HEK293 (cell line): ENCODE data around the gene LCMT1.
A peak's percentile ranks its signal among the peaks of the same experiment; 100 is the strongest.

Source experiments
- CTCF ChIA-PET: fragments of 350-600 bp; formaldehyde crosslinking; extraction: SDS; loops from one replicate; lab custom pipeline; 2021; ENCODE audit warnings: antibody characterized with exemption; lab: Yijun Ruan, JAX
- POLR2A ChIA-PET: fragments of 300-600 bp; formaldehyde crosslinking; extraction: SDS; loops from one replicate; lab custom pipeline; 2020; ENCODE audit warnings: antibody characterized with exemption, inconsistent platforms; lab: Yijun Ruan, JAX
- H3K27ac ChIP-seq: fragments of 200-500 bp; sonication (Bioruptor generic); 2 replicates; pipeline ENCODE4 v1.5.1; 2014; ENCODE audit warnings: low read depth, low read length, control low read depth, inconsistent platforms; ENCODE audit errors: extremely low read depth
- H3K36me3 ChIP-seq, 2 experiments: fragments of 200-500 bp in 1 of 2; sonication (Bioruptor generic) in 1 of 2; 1 replicate in 1 of 2; 2 replicates in 1 of 2; pipeline ENCODE4 v1.5.1; 2014 to 2017; ENCODE audit warnings: inconsistent platforms in 2 of 2, low read length in 2 of 2; ENCODE audit not compliant: control insufficient read depth in 2 of 2, insufficient read depth in 1 of 2
- H3K4me1 ChIP-seq: fragments of 200-500 bp; sonication (Bioruptor generic); 2 replicates; pipeline ENCODE4 v1.5.1; 2014; ENCODE audit warnings: mild to moderate bottlenecking, low read length, inconsistent platforms; ENCODE audit not compliant: control insufficient read depth, insufficient read depth
- H3K4me3 ChIP-seq: 2 replicates; pipeline ENCODE4 v1.5.1; 2011; ENCODE audit warnings: low read depth, mild to moderate bottlenecking, control low read depth, low read length, moderate library complexity
- H3K9me3 ChIP-seq: fragments of 200-500 bp; sonication (Bioruptor generic); 2 replicates; pipeline ENCODE4 v1.5.1; 2014; ENCODE audit warnings: low read depth, low read length, inconsistent platforms; ENCODE audit not compliant: control insufficient read depth, insufficient read depth
- BCL11A ChIP-seq: fragments of 450-650 bp; formaldehyde crosslinking; IDR thresholded peaks from 2 replicates; pipeline ENCODE4 v1.5.1; 2016; ENCODE audit warnings: low read depth, missing biosample characterization, missing genetic modification characterization
- SETDB1 ChIP-seq: IDR thresholded peaks from one replicate; pipeline ENCODE4 v1.6.1; 2017; ENCODE audit warnings: mild to moderate bottlenecking, low read length, moderate library complexity, mixed read lengths; ENCODE audit not compliant: insufficient read length
- SP7 ChIP-seq: fragments of 450-650 bp; formaldehyde crosslinking; IDR thresholded peaks from 2 replicates; pipeline ENCODE4 v1.5.1; 2016; ENCODE audit warnings: missing biosample characterization, missing genetic modification characterization
- TRIM28 ChIP-seq: IDR thresholded peaks from 2 replicates; pipeline ENCODE4 v1.6.1; 2011; ENCODE audit warnings: low read length, control low read depth, borderline replicate concordance
- ZFP69B ChIP-seq: fragments of 450-650 bp; formaldehyde crosslinking; IDR thresholded peaks from 2 replicates; pipeline ENCODE4 v1.5.1; 2016; ENCODE audit warnings: missing biosample characterization, missing genetic modification characterization
- ZIC2 ChIP-seq: fragments of 450-650 bp; formaldehyde crosslinking; IDR thresholded peaks from 2 replicates; pipeline ENCODE4 v1.5.1; 2016; ENCODE audit warnings: missing biosample characterization, missing genetic modification characterization
- ZNF140 ChIP-seq: fragments of 450-650 bp; formaldehyde crosslinking; IDR thresholded peaks from 2 replicates; pipeline ENCODE4 v1.5.1; 2016; ENCODE audit warnings: missing biosample characterization, missing genetic modification characterization
- ZNF404 ChIP-seq: fragments of 450-650 bp; formaldehyde crosslinking; IDR thresholded peaks from 2 replicates; pipeline ENCODE4 v1.5.1; 2017; ENCODE audit warnings: missing biosample characterization, missing genetic modification characterization
- ZNF473 ChIP-seq: fragments of 450-650 bp; formaldehyde crosslinking; IDR thresholded peaks from 2 replicates; pipeline ENCODE4 v1.5.1; 2017; ENCODE audit warnings: missing biosample characterization, missing genetic modification characterization
- ZNF501 ChIP-seq: fragments of 450-650 bp; formaldehyde crosslinking; IDR thresholded peaks from 2 replicates; pipeline ENCODE4 v1.5.1; 2016; ENCODE audit warnings: missing biosample characterization, missing genetic modification characterization
- ZNF560 ChIP-seq: fragments of 450-650 bp; formaldehyde crosslinking; IDR thresholded peaks from 2 replicates; pipeline ENCODE4 v1.5.1; 2017; ENCODE audit warnings: missing biosample characterization, missing genetic modification characterization, borderline replicate concordance
- ZNF585B ChIP-seq: fragments of 450-650 bp; formaldehyde crosslinking; IDR thresholded peaks from 2 replicates; pipeline ENCODE4 v1.5.1; 2016; ENCODE audit warnings: missing biosample characterization, missing genetic modification characterization
- ZNF626 ChIP-seq: fragments of 450-650 bp; sonication (Bioruptor Pico); formaldehyde crosslinking; IDR thresholded peaks from 2 replicates; pipeline ENCODE4 v1.5.1; 2018; ENCODE audit warnings: missing biosample characterization, missing genetic modification characterization, inconsistent platforms
- ZNF701 ChIP-seq: fragments of 450-650 bp; formaldehyde crosslinking; IDR thresholded peaks from 2 replicates; pipeline ENCODE4 v1.5.1; 2016; ENCODE audit warnings: missing biosample characterization, missing genetic modification characterization
- ZSCAN16 ChIP-seq: fragments of 450-650 bp; formaldehyde crosslinking; IDR thresholded peaks from 2 replicates; pipeline ENCODE4 v1.5.1; 2016; ENCODE audit warnings: missing biosample characterization, missing genetic modification characterization
- TF ChIP-seq, protein P1 (sequence below): fragments of 450-650 bp; formaldehyde crosslinking; IDR thresholded peaks from 2 replicates; pipeline ENCODE4 v1.5.1; 2016; ENCODE audit warnings: missing biosample characterization, missing genetic modification characterization
- TF ChIP-seq, protein P2 (sequence below): fragments of 450-650 bp; formaldehyde crosslinking; IDR thresholded peaks from 2 replicates; pipeline ENCODE4 v1.5.1; 2016; ENCODE audit warnings: missing biosample characterization, missing genetic modification characterization, low read depth
- TF ChIP-seq, protein P3 (sequence below): fragments of 450-650 bp; formaldehyde crosslinking; conservative IDR thresholded peaks from 2 replicates; pipeline ENCODE4 v1.5.1; 2016; ENCODE audit warnings: low read depth, missing biosample characterization, missing genetic modification characterization
- TF ChIP-seq, protein P4 (sequence below): fragments of 450-650 bp; formaldehyde crosslinking; IDR thresholded peaks from 2 replicates; pipeline ENCODE4 v1.5.1; 2017; ENCODE audit warnings: missing biosample characterization, mild to moderate bottlenecking, missing genetic modification characterization, moderate library complexity
- TF ChIP-seq, protein P5 (sequence below): fragments of 450-650 bp; formaldehyde crosslinking; IDR thresholded peaks from 2 replicates; pipeline ENCODE4 v1.5.1; 2016; ENCODE audit warnings: missing biosample characterization, missing genetic modification characterization

LCMT1 gene

DNA sequence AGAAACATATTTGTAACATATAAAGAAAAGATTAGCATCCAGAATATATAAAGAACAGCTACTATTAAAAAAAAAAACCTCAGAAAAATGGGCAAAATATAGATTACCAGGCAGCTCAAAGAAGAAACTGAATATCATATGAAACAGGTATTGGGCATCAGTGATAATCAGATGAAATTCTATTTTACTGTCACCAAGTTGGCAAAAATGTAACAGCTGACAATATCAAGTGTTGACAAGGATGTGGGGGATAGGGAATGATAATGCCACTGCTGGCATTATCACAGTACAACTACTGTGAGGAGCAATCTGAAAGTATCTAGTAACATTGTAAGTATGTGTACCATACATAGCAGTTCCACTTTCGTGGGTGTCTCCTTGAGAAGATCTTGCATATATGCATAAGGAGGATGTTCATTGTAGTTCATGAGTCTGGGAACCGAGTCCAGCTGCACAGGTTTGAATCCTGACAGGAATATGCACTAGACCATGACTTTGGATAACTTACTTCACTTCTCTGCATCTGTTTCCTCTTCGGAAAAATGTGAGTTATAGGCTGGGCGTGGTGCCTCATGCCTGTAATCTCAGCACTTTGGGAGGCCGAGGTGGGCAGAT, 50.3 kb downstream of the LCMT1 start (continued):
- TF ChIP-seq, protein P1, sequence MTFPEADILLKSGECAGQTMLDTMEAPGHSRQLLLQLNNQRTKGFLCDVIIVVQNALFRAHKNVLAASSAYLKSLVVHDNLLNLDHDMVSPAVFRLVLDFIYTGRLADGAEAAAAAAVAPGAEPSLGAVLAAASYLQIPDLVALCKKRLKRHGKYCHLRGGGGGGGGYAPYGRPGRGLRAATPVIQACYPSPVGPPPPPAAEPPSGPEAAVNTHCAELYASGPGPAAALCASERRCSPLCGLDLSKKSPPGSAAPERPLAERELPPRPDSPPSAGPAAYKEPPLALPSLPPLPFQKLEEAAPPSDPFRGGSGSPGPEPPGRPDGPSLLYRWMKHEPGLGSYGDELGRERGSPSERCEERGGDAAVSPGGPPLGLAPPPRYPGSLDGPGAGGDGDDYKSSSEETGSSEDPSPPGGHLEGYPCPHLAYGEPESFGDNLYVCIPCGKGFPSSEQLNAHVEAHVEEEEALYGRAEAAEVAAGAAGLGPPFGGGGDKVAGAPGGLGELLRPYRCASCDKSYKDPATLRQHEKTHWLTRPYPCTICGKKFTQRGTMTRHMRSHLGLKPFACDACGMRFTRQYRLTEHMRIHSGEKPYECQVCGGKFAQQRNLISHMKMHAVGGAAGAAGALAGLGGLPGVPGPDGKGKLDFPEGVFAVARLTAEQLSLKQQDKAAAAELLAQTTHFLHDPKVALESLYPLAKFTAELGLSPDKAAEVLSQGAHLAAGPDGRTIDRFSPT (tag by site-specific recombination): no peak
- TF ChIP-seq, protein P2, sequence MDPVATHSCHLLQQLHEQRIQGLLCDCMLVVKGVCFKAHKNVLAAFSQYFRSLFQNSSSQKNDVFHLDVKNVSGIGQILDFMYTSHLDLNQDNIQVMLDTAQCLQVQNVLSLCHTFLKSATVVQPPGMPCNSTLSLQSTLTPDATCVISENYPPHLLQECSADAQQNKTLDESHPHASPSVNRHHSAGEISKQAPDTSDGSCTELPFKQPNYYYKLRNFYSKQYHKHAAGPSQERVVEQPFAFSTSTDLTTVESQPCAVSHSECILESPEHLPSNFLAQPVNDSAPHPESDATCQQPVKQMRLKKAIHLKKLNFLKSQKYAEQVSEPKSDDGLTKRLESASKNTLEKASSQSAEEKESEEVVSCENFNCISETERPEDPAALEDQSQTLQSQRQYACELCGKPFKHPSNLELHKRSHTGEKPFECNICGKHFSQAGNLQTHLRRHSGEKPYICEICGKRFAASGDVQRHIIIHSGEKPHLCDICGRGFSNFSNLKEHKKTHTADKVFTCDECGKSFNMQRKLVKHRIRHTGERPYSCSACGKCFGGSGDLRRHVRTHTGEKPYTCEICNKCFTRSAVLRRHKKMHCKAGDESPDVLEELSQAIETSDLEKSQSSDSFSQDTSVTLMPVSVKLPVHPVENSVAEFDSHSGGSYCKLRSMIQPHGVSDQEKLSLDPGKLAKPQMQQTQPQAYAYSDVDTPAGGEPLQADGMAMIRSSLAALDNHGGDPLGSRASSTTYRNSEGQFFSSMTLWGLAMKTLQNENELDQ (tag by site-specific recombination): no peak
- no peak for TF ChIP-seq ZNF140
- no peak for TF ChIP-seq ZNF473 (tag by site-specific recombination)
- no peak for TF ChIP-seq BCL11A (tag by site-specific recombination)
- no peak for TF ChIP-seq ZIC2
- TF ChIP-seq, protein P3, sequence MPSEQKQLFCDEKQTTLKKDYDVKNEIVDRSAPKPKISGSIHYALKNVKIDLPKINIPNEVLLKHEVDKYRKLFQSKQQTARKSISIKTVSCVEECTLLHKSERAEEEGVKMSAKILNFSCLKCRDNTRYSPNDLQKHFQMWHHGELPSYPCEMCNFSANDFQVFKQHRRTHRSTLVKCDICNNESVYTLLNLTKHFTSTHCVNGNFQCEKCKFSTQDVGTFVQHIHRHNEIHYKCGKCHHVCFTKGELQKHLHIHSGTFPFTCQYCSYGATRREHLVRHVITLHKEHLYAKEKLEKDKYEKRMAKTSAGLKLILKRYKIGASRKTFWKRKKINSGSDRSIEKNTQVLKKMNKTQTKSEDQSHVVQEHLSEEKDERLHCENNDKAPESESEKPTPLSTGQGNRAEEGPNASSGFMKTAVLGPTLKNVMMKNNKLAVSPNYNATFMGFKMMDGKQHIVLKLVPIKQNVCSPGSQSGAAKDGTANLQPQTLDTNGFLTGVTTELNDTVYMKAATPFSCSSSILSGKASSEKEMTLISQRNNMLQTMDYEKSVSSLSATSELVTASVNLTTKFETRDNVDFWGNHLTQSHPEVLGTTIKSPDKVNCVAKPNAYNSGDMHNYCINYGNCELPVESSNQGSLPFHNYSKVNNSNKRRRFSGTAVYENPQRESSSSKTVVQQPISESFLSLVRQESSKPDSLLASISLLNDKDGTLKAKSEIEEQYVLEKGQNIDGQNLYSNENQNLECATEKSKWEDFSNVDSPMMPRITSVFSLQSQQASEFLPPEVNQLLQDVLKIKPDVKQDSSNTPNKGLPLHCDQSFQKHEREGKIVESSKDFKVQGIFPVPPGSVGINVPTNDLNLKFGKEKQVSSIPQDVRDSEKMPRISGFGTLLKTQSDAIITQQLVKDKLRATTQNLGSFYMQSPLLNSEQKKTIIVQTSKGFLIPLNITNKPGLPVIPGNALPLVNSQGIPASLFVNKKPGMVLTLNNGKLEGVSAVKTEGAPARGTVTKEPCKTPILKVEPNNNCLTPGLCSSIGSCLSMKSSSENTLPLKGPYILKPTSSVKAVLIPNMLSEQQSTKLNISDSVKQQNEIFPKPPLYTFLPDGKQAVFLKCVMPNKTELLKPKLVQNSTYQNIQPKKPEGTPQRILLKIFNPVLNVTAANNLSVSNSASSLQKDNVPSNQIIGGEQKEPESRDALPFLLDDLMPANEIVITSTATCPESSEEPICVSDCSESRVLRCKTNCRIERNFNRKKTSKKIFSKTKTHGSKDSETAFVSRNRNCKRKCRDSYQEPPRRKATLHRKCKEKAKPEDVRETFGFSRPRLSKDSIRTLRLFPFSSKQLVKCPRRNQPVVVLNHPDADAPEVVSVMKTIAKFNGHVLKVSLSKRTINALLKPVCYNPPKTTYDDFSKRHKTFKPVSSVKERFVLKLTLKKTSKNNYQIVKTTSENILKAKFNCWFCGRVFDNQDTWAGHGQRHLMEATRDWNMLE (tag by site-specific recombination): no peak

DNA sequence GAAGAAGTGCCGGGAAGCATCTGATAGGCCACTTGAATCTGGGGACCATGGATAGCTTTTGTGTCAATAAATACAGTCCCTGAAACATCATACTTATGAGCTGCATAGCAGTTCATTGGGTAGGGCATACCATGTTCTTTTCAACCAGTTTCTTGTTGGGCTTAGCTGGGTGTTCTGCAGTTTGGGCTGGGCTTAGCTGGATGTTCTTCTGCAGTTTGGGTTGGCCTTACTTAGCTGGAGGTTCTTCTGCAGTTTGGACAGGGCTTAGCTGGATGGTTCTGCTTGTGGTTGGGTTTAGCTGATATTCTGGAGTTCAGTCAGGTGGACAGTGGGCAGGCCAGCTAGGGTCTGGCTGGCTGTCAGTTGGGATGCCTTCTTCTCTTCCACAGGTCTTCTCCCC, 52.1 kb downstream of the LCMT1 start:
- POLR2A ChIA-PET: interaction anchor here (1.6 kb wide), 1 partner anchor 12 kb away, joined by 4 read pairs; no protein-coding TSS in a partner anchor
- CTCF ChIA-PET: no interaction called here
- Histone ChIP-seq H3K4me3 (no peak overlapping the region), H3K27ac (no peak overlapping the region), H3K4me1 (no peaks in the 10 kb centered on the region), H3K9me3 (no peaks in the 10 kb centered on the region), H3K36me3 (peaks cover 10 to 79% of the 10 kb centered on the region in 2 experiments; a peak in 2 of 3 replicates)
- TF ChIP-seq SP7 (tag by site-specific recombination): no peak
- TF ChIP-seq, protein P4, sequence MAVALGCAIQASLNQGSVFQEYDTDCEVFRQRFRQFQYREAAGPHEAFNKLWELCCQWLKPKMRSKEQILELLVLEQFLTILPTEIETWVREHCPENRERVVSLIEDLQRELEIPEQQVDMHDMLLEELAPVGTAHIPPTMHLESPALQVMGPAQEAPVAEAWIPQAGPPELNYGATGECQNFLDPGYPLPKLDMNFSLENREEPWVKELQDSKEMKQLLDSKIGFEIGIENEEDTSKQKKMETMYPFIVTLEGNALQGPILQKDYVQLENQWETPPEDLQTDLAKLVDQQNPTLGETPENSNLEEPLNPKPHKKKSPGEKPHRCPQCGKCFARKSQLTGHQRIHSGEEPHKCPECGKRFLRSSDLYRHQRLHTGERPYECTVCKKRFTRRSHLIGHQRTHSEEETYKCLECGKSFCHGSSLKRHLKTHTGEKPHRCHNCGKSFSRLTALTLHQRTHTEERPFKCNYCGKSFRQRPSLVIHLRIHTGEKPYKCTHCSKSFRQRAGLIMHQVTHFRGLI (tag by site-specific recombination): peak; percentile 96

DNA sequence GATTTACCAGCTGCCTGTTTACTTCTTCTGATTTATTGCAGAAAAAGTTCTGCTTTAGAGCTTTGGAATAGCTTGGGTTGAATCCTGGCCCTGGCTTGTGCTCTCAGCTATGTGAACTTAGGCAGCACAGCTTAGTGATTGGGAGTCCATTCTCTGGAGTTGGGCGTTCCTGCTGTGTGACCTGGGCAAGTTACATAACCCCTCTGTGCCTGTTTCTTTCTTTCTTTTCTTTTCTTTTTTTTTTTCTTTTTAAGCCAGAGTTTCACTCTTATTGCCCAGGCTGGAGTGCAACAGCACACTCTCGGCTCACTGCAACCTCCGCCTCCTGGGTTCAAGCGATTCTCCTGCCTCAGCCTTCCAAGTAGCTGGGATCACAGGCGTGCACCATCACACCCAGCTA, 53.7 kb downstream of the LCMT1 start:
- Histone ChIP-seq H3K4me3 (no peak overlapping the region), H3K36me3 (peaks cover 10 to 86% of the 10 kb centered on the region in 2 experiments; a peak in 2 of 3 replicates), H3K4me1 (no peaks in the 10 kb centered on the region), H3K27ac (no peak overlapping the region), H3K9me3 (no peaks in the 10 kb centered on the region)
- CTCF ChIA-PET: no interaction called here
- POLR2A ChIA-PET: no interaction called here
- no peak for TF ChIP-seq ZNF701 (tag by site-specific recombination)
- TF ChIP-seq ZNF626 (tag by site-specific recombination): no peak
- no peak for TF ChIP-seq ZNF404 (tag by site-specific recombination)
- TF ChIP-seq ZFP69B (tag by site-specific recombination): no peak
- no peak for TF ChIP-seq TRIM28
- no peak for TF ChIP-seq ZNF560 (tag by site-specific recombination)
- TF ChIP-seq, protein P5, sequence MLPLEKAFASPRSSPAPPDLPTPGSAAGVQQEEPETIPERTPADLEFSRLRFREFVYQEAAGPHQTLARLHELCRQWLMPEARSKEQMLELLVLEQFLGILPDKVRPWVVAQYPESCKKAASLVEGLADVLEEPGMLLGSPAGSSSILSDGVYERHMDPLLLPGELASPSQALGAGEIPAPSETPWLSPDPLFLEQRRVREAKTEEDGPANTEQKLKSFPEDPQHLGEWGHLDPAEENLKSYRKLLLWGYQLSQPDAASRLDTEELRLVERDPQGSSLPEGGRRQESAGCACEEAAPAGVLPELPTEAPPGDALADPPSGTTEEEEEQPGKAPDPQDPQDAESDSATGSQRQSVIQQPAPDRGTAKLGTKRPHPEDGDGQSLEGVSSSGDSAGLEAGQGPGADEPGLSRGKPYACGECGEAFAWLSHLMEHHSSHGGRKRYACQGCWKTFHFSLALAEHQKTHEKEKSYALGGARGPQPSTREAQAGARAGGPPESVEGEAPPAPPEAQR (tag by site-specific recombination): no peak
- TF ChIP-seq SETDB1: no peak
- TF ChIP-seq ZSCAN16: no peak
- no peak for TF ChIP-seq ZNF501
- no peak for TF ChIP-seq ZNF585B (tag by site-specific recombination)
